ENCODE measurements around the gene TRIP10. TPM values are rescaled to one million over a fixed set of nuclear protein-coding genes. Genes with fewer than 3 reads are reported as not detected.
A peak's percentile ranks its signal among the peaks of the same experiment; 100 is the strongest.

The TRIP10 gene
- total and polyA plus RNA-seq, 2 of the 13 experiments (the other 11 are each of a cell fraction or from before 2014, with no cell fraction given): 32.5 to 33.2 TPM

DNA sequence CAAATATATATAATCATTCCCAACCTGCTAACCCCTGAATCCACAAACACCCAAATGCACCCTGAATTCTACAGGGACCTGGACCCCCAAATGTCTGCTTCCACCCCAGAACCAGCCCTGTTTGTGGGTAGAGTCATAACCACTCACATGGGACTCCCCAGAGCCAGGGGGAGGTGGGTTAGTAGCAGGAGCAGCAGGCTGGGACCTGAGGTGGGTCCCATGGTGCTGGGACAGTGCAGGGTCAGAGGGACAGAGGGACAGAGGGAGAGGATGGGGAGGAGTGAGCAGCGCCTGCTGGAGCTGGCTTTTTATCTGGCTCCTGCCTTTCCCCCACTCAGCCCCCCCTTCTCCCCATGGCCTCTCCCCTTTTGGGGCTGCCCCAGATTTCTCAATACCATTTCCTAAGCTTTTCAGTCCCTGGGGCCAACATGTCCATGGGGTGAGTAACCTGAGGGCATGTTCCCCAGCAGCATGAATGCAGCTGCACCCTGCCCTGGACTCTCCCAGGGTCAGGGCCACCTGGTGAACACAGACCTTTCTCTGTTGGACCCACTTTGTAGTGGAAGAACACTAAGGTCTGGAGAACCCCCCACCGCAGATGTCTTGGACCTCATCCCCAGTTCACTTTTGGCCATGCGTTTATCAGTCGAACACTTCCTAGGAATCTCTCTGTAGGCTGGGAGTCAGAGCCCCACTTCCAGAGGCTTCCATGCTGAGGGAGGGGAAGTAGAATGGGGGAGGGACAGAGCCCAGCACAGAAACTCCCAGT, 18.9 kb upstream of the TRIP10 start, which contains the start of gene C3 (continued):
- peak; percentile 83 for TF ChIP-seq SP5 (CRISPR knock-in tag; IDR thresholded peaks at IDR 0.05; ENCODE audit: borderline replicate concordance, low read depth)
- TF ChIP-seq ZBTB1 (CRISPR knock-in tag; IDR thresholded peaks at IDR 0.05; ENCODE audit: borderline replicate concordance): no peak; the same call in 1 of the 2 replicates
- peak; percentile 80 for TF ChIP-seq MLX (CRISPR knock-in tag; IDR thresholded peaks at IDR 0.05)
- peak; percentile 56; the same call in 1 of the 2 replicates for TF ChIP-seq BRCA1 (CRISPR knock-in tag; IDR thresholded peaks at IDR 0.05)
- TF ChIP-seq SNAPC4 (CRISPR knock-in tag; IDR thresholded peaks at IDR 0.05): no peak
- TF ChIP-seq, protein P1, sequence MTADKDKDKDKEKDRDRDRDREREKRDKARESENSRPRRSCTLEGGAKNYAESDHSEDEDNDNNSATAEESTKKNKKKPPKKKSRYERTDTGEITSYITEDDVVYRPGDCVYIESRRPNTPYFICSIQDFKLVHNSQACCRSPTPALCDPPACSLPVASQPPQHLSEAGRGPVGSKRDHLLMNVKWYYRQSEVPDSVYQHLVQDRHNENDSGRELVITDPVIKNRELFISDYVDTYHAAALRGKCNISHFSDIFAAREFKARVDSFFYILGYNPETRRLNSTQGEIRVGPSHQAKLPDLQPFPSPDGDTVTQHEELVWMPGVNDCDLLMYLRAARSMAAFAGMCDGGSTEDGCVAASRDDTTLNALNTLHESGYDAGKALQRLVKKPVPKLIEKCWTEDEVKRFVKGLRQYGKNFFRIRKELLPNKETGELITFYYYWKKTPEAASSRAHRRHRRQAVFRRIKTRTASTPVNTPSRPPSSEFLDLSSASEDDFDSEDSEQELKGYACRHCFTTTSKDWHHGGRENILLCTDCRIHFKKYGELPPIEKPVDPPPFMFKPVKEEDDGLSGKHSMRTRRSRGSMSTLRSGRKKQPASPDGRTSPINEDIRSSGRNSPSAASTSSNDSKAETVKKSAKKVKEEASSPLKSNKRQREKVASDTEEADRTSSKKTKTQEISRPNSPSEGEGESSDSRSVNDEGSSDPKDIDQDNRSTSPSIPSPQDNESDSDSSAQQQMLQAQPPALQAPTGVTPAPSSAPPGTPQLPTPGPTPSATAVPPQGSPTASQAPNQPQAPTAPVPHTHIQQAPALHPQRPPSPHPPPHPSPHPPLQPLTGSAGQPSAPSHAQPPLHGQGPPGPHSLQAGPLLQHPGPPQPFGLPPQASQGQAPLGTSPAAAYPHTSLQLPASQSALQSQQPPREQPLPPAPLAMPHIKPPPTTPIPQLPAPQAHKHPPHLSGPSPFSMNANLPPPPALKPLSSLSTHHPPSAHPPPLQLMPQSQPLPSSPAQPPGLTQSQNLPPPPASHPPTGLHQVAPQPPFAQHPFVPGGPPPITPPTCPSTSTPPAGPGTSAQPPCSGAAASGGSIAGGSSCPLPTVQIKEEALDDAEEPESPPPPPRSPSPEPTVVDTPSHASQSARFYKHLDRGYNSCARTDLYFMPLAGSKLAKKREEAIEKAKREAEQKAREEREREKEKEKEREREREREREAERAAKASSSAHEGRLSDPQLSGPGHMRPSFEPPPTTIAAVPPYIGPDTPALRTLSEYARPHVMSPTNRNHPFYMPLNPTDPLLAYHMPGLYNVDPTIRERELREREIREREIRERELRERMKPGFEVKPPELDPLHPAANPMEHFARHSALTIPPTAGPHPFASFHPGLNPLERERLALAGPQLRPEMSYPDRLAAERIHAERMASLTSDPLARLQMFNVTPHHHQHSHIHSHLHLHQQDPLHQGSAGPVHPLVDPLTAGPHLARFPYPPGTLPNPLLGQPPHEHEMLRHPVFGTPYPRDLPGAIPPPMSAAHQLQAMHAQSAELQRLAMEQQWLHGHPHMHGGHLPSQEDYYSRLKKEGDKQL (CRISPR knock-in tag; IDR thresholded peaks at IDR 0.05; ENCODE audit: low read depth): peak; percentile 53; the same call in 1 of the 2 replicates
- no peak for TF ChIP-seq ZNF672 (CRISPR knock-in tag; IDR thresholded peaks at IDR 0.05)
- TF ChIP-seq REL (CRISPR knock-in tag; conservative IDR thresholded peaks at IDR 0.05): no peak
- TF ChIP-seq ZNF792 (CRISPR knock-in tag; IDR thresholded peaks at IDR 0.05): peak; percentile 58; the same call in 1 of the 2 replicates
- TF ChIP-seq ZBTB42 (CRISPR knock-in tag; IDR thresholded peaks at IDR 0.05): peak; percentile 34; the same call in 1 of the 2 replicates
- no peak for TF ChIP-seq PLRG1 (conservative IDR thresholded peaks at IDR 0.05)
- TF ChIP-seq, protein P2, sequence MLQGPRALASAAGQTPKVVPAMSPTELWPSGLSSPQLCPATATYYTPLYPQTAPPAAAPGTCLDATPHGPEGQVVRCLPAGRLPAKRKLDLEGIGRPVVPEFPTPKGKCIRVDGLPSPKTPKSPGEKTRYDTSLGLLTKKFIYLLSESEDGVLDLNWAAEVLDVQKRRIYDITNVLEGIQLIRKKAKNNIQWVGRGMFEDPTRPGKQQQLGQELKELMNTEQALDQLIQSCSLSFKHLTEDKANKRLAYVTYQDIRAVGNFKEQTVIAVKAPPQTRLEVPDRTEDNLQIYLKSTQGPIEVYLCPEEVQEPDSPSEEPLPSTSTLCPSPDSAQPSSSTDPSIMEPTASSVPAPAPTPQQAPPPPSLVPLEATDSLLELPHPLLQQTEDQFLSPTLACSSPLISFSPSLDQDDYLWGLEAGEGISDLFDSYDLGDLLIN (CRISPR knock-in tag; IDR thresholded peaks at IDR 0.05; ENCODE audit: borderline replicate concordance): no peak
- TF ChIP-seq ZMYM4 (CRISPR knock-in tag; IDR thresholded peaks at IDR 0.05): peak; percentile 48; the same call in 1 of the 2 replicates
- 0 out of 2 replicates have a peak, but pooled peaks have one; percentile 27 for TF ChIP-seq KLF9 (CRISPR knock-in tag; IDR thresholded peaks at IDR 0.05; ENCODE audit: low read depth)
- no peak for TF ChIP-seq ZNF124 (CRISPR knock-in tag; IDR thresholded peaks at IDR 0.05)
- peak; percentile 78 for TF ChIP-seq PPARG (CRISPR knock-in tag; conservative IDR thresholded peaks at IDR 0.05)

Measured in HepG2 (cell line).